H9 (cell line): Measurements from ENCODE around the gene RNASE8. TPM values are rescaled to one million over a fixed set of nuclear protein-coding genes. Genes with fewer than 3 reads are reported as not detected.

Source experiments
- DNase-seq: peaks from one replicate; pipeline ENCODE4 v3.0.0-alpha.2; 2017
- H2AFZ ChIP-seq: one replicate; pipeline ENCODE4 v1.6.1; 2013; ENCODE audit warnings: mild to moderate bottlenecking, low read length, control low read depth, moderate library complexity
- H2AK5ac ChIP-seq: 2 replicates; pipeline ENCODE4 v1.6.1; 2013; ENCODE audit warnings: low read length, control low read depth, mixed read lengths; ENCODE audit not compliant: insufficient read length
- H2BK120ac ChIP-seq: one replicate; pipeline ENCODE4 v1.6.1; 2013; ENCODE audit warnings: low read depth, mild to moderate bottlenecking, low read length, control low read depth, inconsistent platforms; ENCODE audit not compliant: poor library complexity, severe bottlenecking
- H2BK12ac ChIP-seq: 2 replicates; pipeline ENCODE4 v1.6.1; 2013; ENCODE audit warnings: low read length, control low read depth, mixed read lengths, low read depth; ENCODE audit not compliant: insufficient read length
- H2BK15ac ChIP-seq: 2 replicates; pipeline ENCODE4 v1.6.1; 2013; ENCODE audit warnings: low read depth, low read length, control low read depth
- H2BK20ac ChIP-seq: one replicate; pipeline ENCODE4 v1.6.1; 2013; ENCODE audit warnings: low read depth, mild to moderate bottlenecking, low read length, control low read depth, inconsistent platforms; ENCODE audit not compliant: poor library complexity, severe bottlenecking
- H2BK5ac ChIP-seq: 2 replicates; pipeline ENCODE4 v1.6.1; 2013; ENCODE audit warnings: low read length, control low read depth, mixed read lengths; ENCODE audit not compliant: insufficient read length
- H3K14ac ChIP-seq: 2 replicates; pipeline ENCODE4 v1.6.1; 2013; ENCODE audit warnings: low read length, control low read depth; ENCODE audit not compliant: insufficient read depth
- H3K18ac ChIP-seq: 2 replicates; pipeline ENCODE4 v1.6.1; 2013; ENCODE audit warnings: low read depth, mild to moderate bottlenecking, mixed read lengths, low read length, control low read depth; ENCODE audit not compliant: insufficient read length
- H3K23ac ChIP-seq: 2 replicates; pipeline ENCODE4 v1.6.1; 2013; ENCODE audit warnings: low read length, control low read depth, mixed read lengths, low read depth; ENCODE audit not compliant: insufficient read length
- H3K23me2 ChIP-seq: 2 replicates; pipeline ENCODE4 v1.6.1; 2013; ENCODE audit warnings: low read depth, mild to moderate bottlenecking, mixed read lengths, low read length, control low read depth; ENCODE audit not compliant: insufficient read length, poor library complexity, severe bottlenecking
- H3K27ac ChIP-seq: 2 replicates; pipeline ENCODE4 v1.5.1; 2013; ENCODE audit warnings: low read length, control low read depth, mixed read lengths, low read depth; ENCODE audit not compliant: insufficient read length
- H3K27me3 ChIP-seq: 2 replicates; pipeline ENCODE4 v1.6.1; 2013; ENCODE audit warnings: low read length, control low read depth, inconsistent platforms; ENCODE audit not compliant: insufficient read depth
- H3K4ac ChIP-seq: 2 replicates; pipeline ENCODE4 v1.6.1; 2013; ENCODE audit warnings: low read depth, mild to moderate bottlenecking, control low read depth, inconsistent platforms, low read length, moderate library complexity
- H3K4me1 ChIP-seq: 2 replicates; pipeline ENCODE4 v1.6.1; 2013; ENCODE audit warnings: low read length, control low read depth, inconsistent platforms; ENCODE audit not compliant: insufficient read depth
- H3K4me2 ChIP-seq: 2 replicates; pipeline ENCODE4 v1.6.1; 2013; ENCODE audit warnings: low read length, control low read depth, mixed read lengths; ENCODE audit not compliant: insufficient read length, insufficient read depth
- H3K56ac ChIP-seq: 2 replicates; pipeline ENCODE4 v1.6.1; 2013; ENCODE audit warnings: low read depth, mild to moderate bottlenecking, mixed read lengths, low read length, control low read depth; ENCODE audit not compliant: insufficient read length
- H3K79me1 ChIP-seq: 2 replicates; pipeline ENCODE4 v1.6.1; 2013; ENCODE audit warnings: low read depth, mild to moderate bottlenecking, moderate library complexity, low read length, control low read depth, inconsistent platforms; ENCODE audit not compliant: insufficient read depth, poor library complexity, severe bottlenecking
- H3K79me2 ChIP-seq: 2 replicates; pipeline ENCODE4 v1.6.1; 2013; ENCODE audit warnings: low read length, control low read depth, inconsistent platforms; ENCODE audit not compliant: insufficient read depth
- H3K9ac ChIP-seq: 2 replicates; pipeline ENCODE4 v1.6.1; 2013; ENCODE audit warnings: low read length, control low read depth, mixed read lengths; ENCODE audit not compliant: insufficient read length; ENCODE audit errors: extremely low read depth
- H3K9me3 ChIP-seq: one replicate; pipeline ENCODE4 v1.6.1; 2013; ENCODE audit warnings: low read depth, low read length, inconsistent platforms; ENCODE audit not compliant: control insufficient read depth
- H3T11ph ChIP-seq: one replicate; pipeline ENCODE4 v1.6.1; 2013; ENCODE audit warnings: mild to moderate bottlenecking, low read length, control low read depth, inconsistent platforms
- H4K20me1 ChIP-seq: one replicate; pipeline ENCODE4 v1.6.1; 2013; ENCODE audit not compliant: control insufficient read depth, insufficient read length, insufficient read depth
- H4K5ac ChIP-seq: 2 replicates; pipeline ENCODE4 v1.6.1; 2013; ENCODE audit warnings: low read depth, mild to moderate bottlenecking, mixed read lengths, low read length, control low read depth; ENCODE audit not compliant: insufficient read length
- H4K8ac ChIP-seq: replicated peaks from 2 replicates; pipeline ENCODE4 v1.6.1; 2013; ENCODE audit warnings: low read length, control low read depth, mixed read lengths, low read depth; ENCODE audit not compliant: insufficient read length
- H4K91ac ChIP-seq: 2 replicates; pipeline ENCODE4 v1.6.1; 2013; ENCODE audit warnings: low read depth, mild to moderate bottlenecking, moderate library complexity, mixed read lengths, low read length, control low read depth; ENCODE audit not compliant: insufficient read length
- H3K27ac Mint-ChIP-seq, 3 experiments: 2 replicates in 2 of 3; 3 replicates in 1 of 3; pipeline ENCODE4 v1.8.0; 2020 to 2021; ENCODE audit warnings: mixed read lengths in 3 of 3, mild to moderate bottlenecking in 1 of 3, moderate library complexity in 1 of 3
- H3K27me3 Mint-ChIP-seq: 2 replicates; pipeline ENCODE4 v1.8.0; 2021; ENCODE audit warnings: low read depth, mild to moderate bottlenecking, moderate library complexity, mixed read lengths
- H3K36me3 Mint-ChIP-seq, 3 experiments: 2 replicates in 2 of 3; 3 replicates in 1 of 3; pipeline ENCODE4 v1.8.0; 2020 to 2021; ENCODE audit warnings: low read depth in 3 of 3, mixed read lengths in 3 of 3; ENCODE audit not compliant: insufficient read depth in 1 of 3
- H3K4me1 Mint-ChIP-seq, 2 experiments: 2 replicates each; pipeline ENCODE4 v1.8.0; 2020; ENCODE audit warnings: mixed read lengths in 2 of 2
- H3K4me3 Mint-ChIP-seq, 2 experiments: 2 replicates in 1 of 2; 3 replicates in 1 of 2; pipeline ENCODE4 v1.8.0; 2020 to 2021; ENCODE audit warnings: mild to moderate bottlenecking in 2 of 2, mixed read lengths in 2 of 2, moderate library complexity in 1 of 2
- H3K9me3 Mint-ChIP-seq, 2 experiments: 2 replicates in 1 of 2; 3 replicates in 1 of 2; pipeline ENCODE4 v1.8.0; 2020; ENCODE audit warnings: mild to moderate bottlenecking in 2 of 2, mixed read lengths in 2 of 2, moderate library complexity in 1 of 2
- WGBS: extraction: QIAGEN DNeasy Blood & Tissue Kit; methylation state at CpG from one replicate; pipeline ENCODE4 v1.1.7; 2013; ENCODE audit warnings: missing lambda C conversion rate, low lambda C conversion rate, mixed read lengths; ENCODE audit not compliant: insufficient read length; ENCODE audit errors: extremely low coverage; 5-methylcytosine and 5-hydroxymethylcytosine counted together
- total RNA-seq: library from RNA; stranded (reverse); gene quantifications from 2 replicates; pipeline ENCODE4 v1.2.1, GENCODE V29; 2021
- TF ChIP-seq, protein P1 (sequence below): fragments of 200-600 bp; sonication (generic); conservative IDR thresholded peaks from 3 replicates; pipeline ENCODE4 v1.8.0; 2021; ENCODE audit warnings: antibody characterized with exemption, mild to moderate bottlenecking

RNASE8 gene
- total RNA-seq, 1 experiment from 2014 or later, result not detected

DNA sequence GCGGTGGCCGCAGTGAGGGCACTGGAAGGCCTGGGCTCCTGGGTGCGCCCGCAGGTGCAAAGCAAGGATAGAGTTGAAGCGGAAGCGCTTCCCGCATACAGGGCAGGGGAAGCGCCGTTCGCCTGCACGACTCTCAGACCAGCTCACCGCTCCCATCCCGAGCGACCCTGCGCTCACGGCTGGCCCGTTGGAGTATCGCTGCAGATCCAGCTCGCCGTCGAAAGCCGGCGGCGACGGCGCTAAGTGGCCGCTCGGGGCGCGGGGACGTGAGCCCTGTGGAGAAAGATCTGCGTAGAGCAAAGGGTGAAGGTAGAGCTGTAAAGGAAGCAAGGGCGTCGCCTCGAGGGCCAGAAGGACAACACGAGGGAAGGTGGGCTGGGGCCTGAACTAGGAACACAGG is 35.4 kb downstream of the RNASE8 start:
- H3K79me2 ChIP-seq, result peaks cover 12% of the 10 kb centered on the region; the same call in 1 of the 2 replicates
- no peak overlapping the region for H3K23ac ChIP-seq
- no peaks in the 10 kb centered on the region; a peak in 2 of 5 replicates for H3K9me3 Mint-ChIP-seq
- H3K56ac ChIP-seq, result no peak overlapping the region
- H3K4ac ChIP-seq, result no peak overlapping the region
- H4K8ac ChIP-seq, result no peak overlapping the region
- H3K27me3 ChIP-seq, result no peaks in the 10 kb centered on the region
- H2BK20ac ChIP-seq, result no peak overlapping the region
- peaks cover 4% of the 10 kb centered on the region for H3K79me1 ChIP-seq
- DNase-seq, result no peak
- no peak overlapping the region for H4K5ac ChIP-seq
- H2BK15ac ChIP-seq, result no peak overlapping the region
- H4K91ac ChIP-seq, result no peak overlapping the region
- peaks cover 37 to 49% (median 48%) of the 10 kb centered on the region in 3 experiments for H3K36me3 Mint-ChIP-seq
- no peak overlapping the region for H3K9ac ChIP-seq
- peaks cover 12% of the 10 kb centered on the region for H3K23me2 ChIP-seq
- peaks cover 18% of the 10 kb centered on the region for H3K4me1 ChIP-seq
- no peak overlapping the region for H3K4me2 ChIP-seq
- H3K27ac ChIP-seq, result no peak overlapping the region
- no peak overlapping the region for H2BK120ac ChIP-seq
- peaks cover 2% of the 10 kb centered on the region for H3K27me3 Mint-ChIP-seq
- H3K27ac Mint-ChIP-seq, result peak overlapping the region; percentile 93 to 98 (median 96); a peak in 6 of 7 replicates
- TF ChIP-seq, protein P1, sequence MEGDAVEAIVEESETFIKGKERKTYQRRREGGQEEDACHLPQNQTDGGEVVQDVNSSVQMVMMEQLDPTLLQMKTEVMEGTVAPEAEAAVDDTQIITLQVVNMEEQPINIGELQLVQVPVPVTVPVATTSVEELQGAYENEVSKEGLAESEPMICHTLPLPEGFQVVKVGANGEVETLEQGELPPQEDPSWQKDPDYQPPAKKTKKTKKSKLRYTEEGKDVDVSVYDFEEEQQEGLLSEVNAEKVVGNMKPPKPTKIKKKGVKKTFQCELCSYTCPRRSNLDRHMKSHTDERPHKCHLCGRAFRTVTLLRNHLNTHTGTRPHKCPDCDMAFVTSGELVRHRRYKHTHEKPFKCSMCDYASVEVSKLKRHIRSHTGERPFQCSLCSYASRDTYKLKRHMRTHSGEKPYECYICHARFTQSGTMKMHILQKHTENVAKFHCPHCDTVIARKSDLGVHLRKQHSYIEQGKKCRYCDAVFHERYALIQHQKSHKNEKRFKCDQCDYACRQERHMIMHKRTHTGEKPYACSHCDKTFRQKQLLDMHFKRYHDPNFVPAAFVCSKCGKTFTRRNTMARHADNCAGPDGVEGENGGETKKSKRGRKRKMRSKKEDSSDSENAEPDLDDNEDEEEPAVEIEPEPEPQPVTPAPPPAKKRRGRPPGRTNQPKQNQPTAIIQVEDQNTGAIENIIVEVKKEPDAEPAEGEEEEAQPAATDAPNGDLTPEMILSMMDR, result no peak
- H3K18ac ChIP-seq, result no peak overlapping the region
- no peaks in the 10 kb centered on the region for H3K9me3 ChIP-seq
- no peak overlapping the region for H2AK5ac ChIP-seq
- H2BK5ac ChIP-seq, result no peak overlapping the region
- H4K20me1 ChIP-seq, result no peaks in the 10 kb centered on the region
- no CpG with 5 or more reads among the region's 36 CpGs for WGBS
- H3K4me3 Mint-ChIP-seq, result peak overlapping the region; percentile 59 to 92
- H3K14ac ChIP-seq, result no peak overlapping the region; the same call in 1 of the 2 replicates
- no peak overlapping the region for H2BK12ac ChIP-seq
- peaks cover 57% of the 10 kb centered on the region in 2 experiments for H3K4me1 Mint-ChIP-seq
- no peak overlapping the region for H2AFZ ChIP-seq
- no peak overlapping the region for H3T11ph ChIP-seq
